Fibroblast of villous mesenchyme (primary cell): ENCODE results near the gene SF3A2. TPM values are rescaled to one million over a fixed set of nuclear protein-coding genes. Genes with fewer than 3 reads are reported as not detected.

Experiments
- DNase-seq: peaks from one replicate; pipeline ENCODE4 v3.0.0-alpha.2; 2010; ENCODE audit warnings: low read depth
- H3K4me3 ChIP-seq: 2 replicates; pipeline ENCODE4 v1.5.1; 2011; ENCODE audit warnings: low read depth, mild to moderate bottlenecking, low read length
- CTCF ChIP-seq: IDR thresholded peaks from 2 replicates; pipeline ENCODE4 v1.5.1; 2012; ENCODE audit warnings: low read depth, mild to moderate bottlenecking, low read length; ENCODE audit not compliant: insufficient read depth
- total RNA-seq: library from RNA; depleted of rRNA; stranded (reverse); fragments of >200 nt; gene quantifications from 2 replicates; pipeline ENCODE4 v1.2.3, GENCODE V29; 2012

SF3A2 gene
- total RNA-seq, 1 donor = 24.6 TPM

DNA sequence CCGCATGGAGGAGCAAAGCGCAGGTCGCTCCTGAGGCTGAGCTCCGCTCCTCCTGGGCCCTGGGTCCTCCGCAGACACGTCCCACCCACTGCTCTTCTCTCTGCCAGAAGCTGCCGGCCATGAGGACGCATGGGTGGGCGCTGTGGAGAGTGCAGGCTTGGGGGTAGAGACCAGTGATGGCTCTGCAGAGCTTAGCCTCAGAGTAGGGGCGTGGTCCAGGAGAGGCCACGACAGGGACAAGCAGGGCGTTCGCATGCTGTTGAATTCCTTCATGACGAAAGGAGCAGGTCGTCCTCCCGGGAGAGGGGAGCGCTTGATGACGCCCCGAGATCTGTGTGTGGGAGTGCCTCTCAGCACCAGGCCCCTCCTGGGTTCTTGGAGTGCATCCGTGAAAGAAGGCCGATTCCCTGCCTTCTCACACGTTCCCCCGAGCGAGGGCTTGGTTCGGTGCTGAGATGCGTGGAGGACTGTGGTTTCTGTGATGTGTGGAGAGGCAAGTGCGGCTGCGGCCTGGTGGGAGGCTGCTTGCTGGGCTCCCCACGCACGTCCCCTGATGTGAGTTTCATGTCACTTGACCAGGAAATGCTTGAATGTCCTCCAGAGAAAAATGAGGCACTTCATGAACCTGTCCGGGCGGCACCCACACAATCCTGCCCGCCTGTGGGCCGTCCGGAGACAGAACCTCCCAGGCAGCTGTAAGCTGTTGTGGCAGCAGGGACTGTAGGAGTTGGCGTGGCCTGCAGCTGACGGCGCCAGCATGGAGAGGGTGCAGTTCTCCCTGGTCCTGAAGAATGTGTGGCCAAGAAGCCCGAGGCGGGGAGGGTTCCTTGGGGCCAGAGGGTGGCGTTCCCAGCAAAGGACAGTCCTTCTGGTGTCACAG lies 4.5 kb downstream of the SF3A2 start:
- DNase-seq = peak; percentile 55
- TF ChIP-seq CTCF = no peak
- no peak overlapping the region for H3K4me3 ChIP-seq

DNA sequence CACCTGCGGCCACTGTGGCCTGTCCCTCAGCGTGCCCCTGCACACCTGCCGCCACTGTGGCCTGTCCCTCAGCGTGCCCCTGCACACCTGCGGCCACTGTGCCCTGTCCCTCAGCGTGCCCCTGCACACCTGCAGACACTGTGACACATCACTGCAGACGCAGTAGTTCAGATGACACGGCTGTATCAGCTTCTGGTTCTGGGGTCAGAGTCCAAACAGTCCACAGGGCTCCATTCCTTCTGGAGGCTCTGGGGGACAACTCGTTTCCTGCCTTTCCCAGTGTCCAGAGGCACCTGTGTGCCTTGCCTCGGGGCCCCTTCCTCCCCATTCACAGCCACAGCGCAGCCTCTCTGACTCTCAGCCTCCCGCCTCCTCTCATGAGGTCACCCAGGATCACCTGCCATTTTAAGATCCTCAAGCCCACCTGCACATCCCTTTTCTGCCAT lies 5.5 kb downstream of the SF3A2 start:
- no peak overlapping the region for H3K4me3 ChIP-seq
- DNase-seq = no peak
- no peak for TF ChIP-seq CTCF

DNA sequence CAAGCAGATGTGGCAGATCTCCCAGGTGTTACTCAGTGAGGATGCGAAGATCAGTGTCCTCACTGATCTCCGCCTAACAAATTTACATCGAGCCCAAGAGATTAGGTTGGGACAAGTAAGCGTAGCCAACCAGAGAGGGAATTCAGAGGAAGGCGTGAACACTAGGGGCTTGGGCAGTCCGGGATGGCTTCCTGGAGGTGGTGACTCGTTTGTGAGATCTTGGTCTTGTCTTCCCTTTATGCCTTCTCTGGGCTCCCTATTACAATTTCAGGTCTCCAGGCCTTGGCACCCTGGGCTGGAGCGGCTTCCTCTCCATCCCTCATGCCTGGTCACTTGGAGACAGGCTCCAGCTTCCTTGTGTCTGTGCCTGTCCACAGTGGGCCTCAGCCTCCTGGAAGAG lies 6.2 kb downstream of the SF3A2 start:
- no peak for DNase-seq
- no peak overlapping the region for H3K4me3 ChIP-seq
- no peak for TF ChIP-seq CTCF

- no peak for TF ChIP-seq CTCF
- DNase-seq = no peak
- no peak overlapping the region for H3K4me3 ChIP-seq
Observed at GRCh38 chr19:2243274-2244124, 6.9 kb downstream of the SF3A2 start.

GRCh38 chr19:2244125-2244411 lies 7.4 kb downstream of the SF3A2 start:
- TF ChIP-seq CTCF = no peak
- DNase-seq = no peak
- no peak overlapping the region for H3K4me3 ChIP-seq

DNA sequence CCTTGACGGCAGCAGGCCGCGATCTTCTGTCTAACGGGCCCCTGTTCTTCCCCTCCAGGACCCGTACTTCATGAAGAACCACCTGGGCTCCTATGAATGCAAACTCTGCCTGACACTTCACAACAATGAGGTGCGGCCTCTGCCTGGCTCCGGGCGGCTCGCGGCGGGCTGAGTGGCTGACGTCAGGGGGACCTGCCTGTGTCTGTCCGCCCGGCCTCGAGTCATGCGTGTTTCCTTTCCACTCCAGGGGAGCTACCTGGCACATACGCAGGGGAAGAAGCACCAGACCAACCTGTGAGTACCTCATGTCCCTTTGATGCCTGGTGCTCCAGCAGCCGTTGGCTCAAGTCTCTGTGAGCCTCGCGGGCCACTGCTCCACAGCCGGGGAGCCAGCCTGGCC lies 7.9 kb downstream of the SF3A2 start:
- no peak for DNase-seq
- H3K4me3 ChIP-seq = no peak overlapping the region
- TF ChIP-seq CTCF = no peak
